Mesendoderm (in vitro differentiated cells): ENCODE data around the gene EXOC6.
"Not testable (repeated sequence)": the region's sequence is repeated elsewhere in the genome, so short reads cannot be mapped to it uniquely, and the experiment has no call there.

Source experiments
- DNase-seq: peaks from one replicate; pipeline ENCODE4 v3.0.0; 2013
- H2AK5ac ChIP-seq: 2 replicates; pipeline ENCODE4 v1.6.1; 2013; ENCODE audit warnings: low read length, inconsistent platforms
- H2BK120ac ChIP-seq: 2 replicates; pipeline ENCODE4 v1.6.1; 2013; ENCODE audit warnings: low read depth, mild to moderate bottlenecking, low read length, moderate library complexity, mixed read lengths
- H2BK15ac ChIP-seq: replicated peaks from 2 replicates; pipeline ENCODE4 v1.6.1; 2013; ENCODE audit warnings: low read depth, mild to moderate bottlenecking, moderate library complexity
- H2BK5ac ChIP-seq: 2 replicates; pipeline ENCODE4 v1.6.1; 2013; ENCODE audit warnings: low read length, inconsistent platforms
- H3K18ac ChIP-seq: 2 replicates; pipeline ENCODE4 v1.6.1; 2013; ENCODE audit warnings: mild to moderate bottlenecking, low read length, mixed read lengths
- H3K23ac ChIP-seq: one replicate; pipeline ENCODE4 v1.6.1; 2013; ENCODE audit warnings: low read length
- H3K27ac ChIP-seq: 2 replicates; pipeline ENCODE4 v1.5.1; 2013; ENCODE audit warnings: low read depth, mild to moderate bottlenecking, inconsistent platforms, low read length, moderate library complexity
- H3K27me3 ChIP-seq: 2 replicates; pipeline ENCODE4 v1.6.1; 2013; ENCODE audit warnings: low read length, control low read depth, mild to moderate bottlenecking, inconsistent platforms; ENCODE audit not compliant: insufficient read depth, poor library complexity
- H3K36me3 ChIP-seq: 2 replicates; pipeline ENCODE4 v1.6.1; 2013; ENCODE audit warnings: low read length, inconsistent platforms; ENCODE audit not compliant: control insufficient read depth, insufficient read depth
- H3K4ac ChIP-seq: one replicate; pipeline ENCODE4 v1.6.1; 2013; ENCODE audit warnings: low read depth, mild to moderate bottlenecking, low read length, moderate library complexity
- H3K4me1 ChIP-seq: 2 replicates; pipeline ENCODE4 v1.6.1; 2013; ENCODE audit warnings: low read depth, low read length, inconsistent platforms; ENCODE audit not compliant: control insufficient read depth
- H3K4me2 ChIP-seq: 2 replicates; pipeline ENCODE4 v1.6.1; 2013; ENCODE audit warnings: low read length
- H3K4me3 ChIP-seq: 2 replicates; pipeline ENCODE4 v1.5.1; 2013; ENCODE audit warnings: mild to moderate bottlenecking, low read length
- H3K56ac ChIP-seq: one replicate; pipeline ENCODE4 v1.6.1; 2013; ENCODE audit warnings: low read length
- H3K79me1 ChIP-seq: 2 replicates; pipeline ENCODE4 v1.6.1; 2013; ENCODE audit warnings: low read length, inconsistent platforms
- H3K79me2 ChIP-seq: 2 replicates; pipeline ENCODE4 v1.6.1; 2013; ENCODE audit warnings: mild to moderate bottlenecking, low read length; ENCODE audit not compliant: control insufficient read depth, insufficient read depth
- H3K9ac ChIP-seq: 2 replicates; pipeline ENCODE4 v1.6.1; 2013; ENCODE audit warnings: low read length, inconsistent platforms
- H4K5ac ChIP-seq: one replicate; pipeline ENCODE4 v1.6.1; 2013; ENCODE audit warnings: low read length
- H4K8ac ChIP-seq: one replicate; pipeline ENCODE4 v1.6.1; 2013; ENCODE audit warnings: low read depth, mild to moderate bottlenecking, control low read depth, low read length, moderate library complexity
- WGBS: extraction: QIAGEN DNeasy Blood & Tissue Kit; methylation state at CpG from one replicate; pipeline ENCODE4 v1.1.7; 2013; ENCODE audit warnings: low lambda C conversion rate, missing lambda C conversion rate; ENCODE audit not compliant: insufficient coverage; ENCODE audit errors: extremely low coverage; 5-methylcytosine and 5-hydroxymethylcytosine counted together

Gene EXOC6

GRCh38 chr10:92972886-92973285 lies 124.6 kb downstream of the EXOC6 start:
- Histone ChIP-seq H3K23ac (no peak overlapping the region), H4K8ac (no peak overlapping the region), H3K9ac (no peak overlapping the region), H3K4me3 (no peak overlapping the region), H3K27ac (no peak overlapping the region), H3K36me3 (no peaks in the 10 kb centered on the region), H3K4ac (no peak overlapping the region), H2BK5ac (no peak overlapping the region), H3K27me3 (no peaks in the 10 kb centered on the region), H3K4me1 (no peaks in the 10 kb centered on the region), H4K5ac (no peak overlapping the region), H2BK15ac (no peak overlapping the region), H3K4me2 (no peak overlapping the region), H3K18ac (no peak overlapping the region), H2AK5ac (no peak overlapping the region), H3K79me2 (no peaks in the 10 kb centered on the region), H3K79me1 (no peaks in the 10 kb centered on the region), H3K56ac (no peak overlapping the region), H2BK120ac (no peak overlapping the region)
- no peak for DNase-seq
- WGBS, result no CpG with 5 or more reads among the region's 2 CpGs

GRCh38 chr10:92976278-92976677 lies 128.0 kb downstream of the EXOC6 start:
- not testable (repeated sequence) for H3K79me1 ChIP-seq, H2BK120ac ChIP-seq, H3K36me3 ChIP-seq, H4K5ac ChIP-seq, H3K4me1 ChIP-seq, DNase-seq, H3K4ac ChIP-seq, H3K18ac ChIP-seq, H2AK5ac ChIP-seq, H3K56ac ChIP-seq, H3K27me3 ChIP-seq, H2BK5ac ChIP-seq, H3K9ac ChIP-seq, H3K79me2 ChIP-seq, H3K4me3 ChIP-seq, H3K4me2 ChIP-seq, H3K27ac ChIP-seq, H4K8ac ChIP-seq, H3K23ac ChIP-seq, H2BK15ac ChIP-seq
- WGBS, result no CpG with 5 or more reads among the region's 5 CpGs

- no peak overlapping the region for H2BK120ac ChIP-seq
- H3K56ac ChIP-seq, result no peak overlapping the region
- no peak overlapping the region for H3K9ac ChIP-seq
- no peaks in the 10 kb centered on the region for H3K79me1 ChIP-seq
- no peak overlapping the region for H3K4me3 ChIP-seq
- H3K18ac ChIP-seq, result no peak overlapping the region
- H3K4me1 ChIP-seq, result peaks cover 3% of the 10 kb centered on the region
- H3K23ac ChIP-seq, result no peak overlapping the region
- no peak overlapping the region for H3K4me2 ChIP-seq
- no peak overlapping the region for H3K4ac ChIP-seq
- no peak overlapping the region for H4K8ac ChIP-seq
- no peak overlapping the region for H2AK5ac ChIP-seq
- no peak overlapping the region for H2BK15ac ChIP-seq
- no peaks in the 10 kb centered on the region for H3K79me2 ChIP-seq
- no peaks in the 10 kb centered on the region for H3K36me3 ChIP-seq
- WGBS, result 100% methylated on average over 1 of the region's 1 CpG
- H2BK5ac ChIP-seq, result no peak overlapping the region
- no peak for DNase-seq
- no peaks in the 10 kb centered on the region for H3K27me3 ChIP-seq
- no peak overlapping the region for H3K27ac ChIP-seq
- no peak overlapping the region for H4K5ac ChIP-seq
Measured at GRCh38 chr10:92989250-92989649, 140.9 kb downstream of the EXOC6 start.

- Histone ChIP-seq H3K9ac (no peak overlapping the region), H4K8ac (no peak overlapping the region), H3K56ac (no peak overlapping the region), H3K4me2 (no peak overlapping the region), H3K79me1 (no peaks in the 10 kb centered on the region), H3K79me2 (no peaks in the 10 kb centered on the region), H3K18ac (no peak overlapping the region), H2BK15ac (no peak overlapping the region), H3K27ac (no peak overlapping the region), H3K27me3 (no peaks in the 10 kb centered on the region), H3K23ac (no peak overlapping the region), H3K4ac (no peak overlapping the region), H3K4me1 (peaks cover 3% of the 10 kb centered on the region), H4K5ac (no peak overlapping the region), H3K4me3 (no peak overlapping the region), H2BK5ac (no peak overlapping the region), H2BK120ac (no peak overlapping the region), H2AK5ac (no peak overlapping the region), H3K36me3 (no peaks in the 10 kb centered on the region)
- no CpG with 5 or more reads among the region's 1 CpG for WGBS
- DNase-seq, result peak; percentile 20
Measured at GRCh38 chr10:92990615-92991014, 142.3 kb downstream of the EXOC6 start.

GRCh38 chr10:92991513-92991912 lies 143.2 kb downstream of the EXOC6 start:
- no peak overlapping the region for H2BK5ac ChIP-seq
- H4K8ac ChIP-seq, result no peak overlapping the region
- H3K23ac ChIP-seq, result no peak overlapping the region
- H2BK120ac ChIP-seq, result no peak overlapping the region
- no peak overlapping the region for H3K9ac ChIP-seq
- no peak overlapping the region for H3K4me2 ChIP-seq
- no peak overlapping the region for H2AK5ac ChIP-seq
- H2BK15ac ChIP-seq, result no peak overlapping the region
- H3K4ac ChIP-seq, result no peak overlapping the region
- no peak overlapping the region for H3K4me3 ChIP-seq
- no peak overlapping the region for H3K56ac ChIP-seq
- H3K79me2 ChIP-seq, result no peaks in the 10 kb centered on the region
- peaks cover 3% of the 10 kb centered on the region for H3K4me1 ChIP-seq
- H3K79me1 ChIP-seq, result no peaks in the 10 kb centered on the region
- no peak overlapping the region for H3K27ac ChIP-seq
- no peaks in the 10 kb centered on the region for H3K36me3 ChIP-seq
- no CpG with 5 or more reads among the region's 2 CpGs for WGBS
- no peaks in the 10 kb centered on the region for H3K27me3 ChIP-seq
- H4K5ac ChIP-seq, result no peak overlapping the region
- DNase-seq, result no peak
- H3K18ac ChIP-seq, result no peak overlapping the region

GRCh38 chr10:92993699-92994272 lies 145.5 kb downstream of the EXOC6 start:
- Histone ChIP-seq H3K4me2 (no peak overlapping the region), H2BK15ac (no peak overlapping the region), H3K36me3 (no peaks in the 10 kb centered on the region), H3K79me1 (no peaks in the 10 kb centered on the region), H3K9ac (no peak overlapping the region), H4K5ac (no peak overlapping the region), H3K27me3 (no peaks in the 10 kb centered on the region), H2BK5ac (no peak overlapping the region), H2AK5ac (no peak overlapping the region), H3K18ac (no peak overlapping the region), H3K4me1 (peaks cover 3% of the 10 kb centered on the region), H3K56ac (no peak overlapping the region), H3K79me2 (no peaks in the 10 kb centered on the region), H3K4ac (no peak overlapping the region), H2BK120ac (no peak overlapping the region), H3K27ac (no peak overlapping the region), H3K23ac (no peak overlapping the region), H4K8ac (no peak overlapping the region), H3K4me3 (no peak overlapping the region)
- WGBS, result no CpG with 5 or more reads among the region's 2 CpGs
- peak; percentile 3 for DNase-seq
